Osteoblast (primary cell): ENCODE data around the gene CCNA1. TPM values are rescaled to one million over a fixed set of nuclear protein-coding genes. Genes with fewer than 3 reads are reported as not detected.

Experiments
- DNase-seq: peaks from one replicate; pipeline ENCODE4 v3.0.0; 2011; ENCODE audit warnings: low spot score, mixed read lengths; ENCODE audit not compliant: insufficient read length; ENCODE audit errors: missing footprints
- H2AFZ ChIP-seq: 2 replicates; pipeline ENCODE4 v1.6.0; 2011; ENCODE audit warnings: mild to moderate bottlenecking, low read length
- H3K27ac ChIP-seq: 2 replicates; pipeline ENCODE4 v1.5.1; 2011; ENCODE audit warnings: mild to moderate bottlenecking, low read depth, low read length, moderate library complexity
- H3K27me3 ChIP-seq: 2 replicates; pipeline ENCODE4 v1.6.0; 2012; ENCODE audit warnings: mild to moderate bottlenecking, control low read depth, inconsistent platforms, low read length, moderate library complexity; ENCODE audit not compliant: insufficient read depth
- H3K36me3 ChIP-seq: 2 replicates; pipeline ENCODE4 v1.5.1; 2011; ENCODE audit warnings: mild to moderate bottlenecking, low read length, control low read depth, moderate library complexity; ENCODE audit not compliant: insufficient read depth
- H3K4me1 ChIP-seq: 2 replicates; pipeline ENCODE4 v1.5.1; 2011; ENCODE audit warnings: mild to moderate bottlenecking, low read length, control low read depth, moderate library complexity; ENCODE audit not compliant: insufficient read depth
- H3K4me2 ChIP-seq: 2 replicates; pipeline ENCODE4 v1.6.0; 2011; ENCODE audit warnings: mild to moderate bottlenecking, low read length; ENCODE audit not compliant: insufficient read depth
- H3K4me3 ChIP-seq: fragments of 200-600 bp; sonication (generic); 3 replicates; pipeline ENCODE4 v1.5.1; 2012; ENCODE audit warnings: mild to moderate bottlenecking, low read length, inconsistent platforms; ENCODE audit not compliant: insufficient read depth
- H3K79me2 ChIP-seq: 2 replicates; pipeline ENCODE4 v1.6.0; 2012; ENCODE audit warnings: mild to moderate bottlenecking, low read length, control low read depth, inconsistent platforms; ENCODE audit not compliant: insufficient read depth
- H3K9me3 ChIP-seq: 2 replicates; pipeline ENCODE4 v1.5.1; 2011; ENCODE audit warnings: low read depth, low read length, control low read depth
- H4K20me1 ChIP-seq: 2 replicates; pipeline ENCODE4 v1.6.0; 2012; ENCODE audit warnings: mild to moderate bottlenecking, low read length, control low read depth; ENCODE audit not compliant: insufficient read depth
- total RNA-seq: library from RNA; depleted of rRNA; stranded (reverse); fragments of >200 nt; gene quantifications from 2 replicates; pipeline ENCODE4 v1.2.3, GENCODE V29; 2012
- TF ChIP-seq, protein P1 (sequence below): IDR thresholded peaks from 2 replicates; pipeline ENCODE4 v1.5.1; 2011; ENCODE audit warnings: mild to moderate bottlenecking, low read depth, low read length, moderate library complexity; ENCODE audit errors: extremely low read depth

The CCNA1 gene
- total RNA-seq, 1 donor = not detected

DNA sequence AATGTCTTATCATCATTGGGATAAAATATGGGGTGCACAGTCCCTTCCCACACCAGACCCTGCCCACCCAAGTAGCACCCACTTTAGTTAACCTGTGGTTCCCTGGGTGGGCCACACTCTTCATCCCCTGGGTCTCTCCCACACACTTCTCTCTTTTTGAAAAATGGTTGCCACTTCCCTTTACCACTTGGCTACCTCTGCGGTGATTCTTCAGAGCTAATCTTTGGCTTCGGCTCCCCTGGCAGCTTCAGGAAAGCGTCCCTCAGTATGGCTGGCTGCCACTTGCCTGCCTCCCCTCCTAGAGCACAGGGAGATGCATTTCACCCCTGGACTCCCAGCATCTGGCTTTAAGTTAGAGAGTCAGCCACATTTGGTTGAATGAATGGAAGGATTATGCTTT is 18.2 kb downstream of the CCNA1 start:
- no peak overlapping the region for H2AFZ ChIP-seq
- H4K20me1 ChIP-seq = no peaks in the 10 kb centered on the region
- H3K79me2 ChIP-seq = no peaks in the 10 kb centered on the region
- H3K27ac ChIP-seq = no peak overlapping the region
- no peak for DNase-seq
- TF ChIP-seq, protein P1, sequence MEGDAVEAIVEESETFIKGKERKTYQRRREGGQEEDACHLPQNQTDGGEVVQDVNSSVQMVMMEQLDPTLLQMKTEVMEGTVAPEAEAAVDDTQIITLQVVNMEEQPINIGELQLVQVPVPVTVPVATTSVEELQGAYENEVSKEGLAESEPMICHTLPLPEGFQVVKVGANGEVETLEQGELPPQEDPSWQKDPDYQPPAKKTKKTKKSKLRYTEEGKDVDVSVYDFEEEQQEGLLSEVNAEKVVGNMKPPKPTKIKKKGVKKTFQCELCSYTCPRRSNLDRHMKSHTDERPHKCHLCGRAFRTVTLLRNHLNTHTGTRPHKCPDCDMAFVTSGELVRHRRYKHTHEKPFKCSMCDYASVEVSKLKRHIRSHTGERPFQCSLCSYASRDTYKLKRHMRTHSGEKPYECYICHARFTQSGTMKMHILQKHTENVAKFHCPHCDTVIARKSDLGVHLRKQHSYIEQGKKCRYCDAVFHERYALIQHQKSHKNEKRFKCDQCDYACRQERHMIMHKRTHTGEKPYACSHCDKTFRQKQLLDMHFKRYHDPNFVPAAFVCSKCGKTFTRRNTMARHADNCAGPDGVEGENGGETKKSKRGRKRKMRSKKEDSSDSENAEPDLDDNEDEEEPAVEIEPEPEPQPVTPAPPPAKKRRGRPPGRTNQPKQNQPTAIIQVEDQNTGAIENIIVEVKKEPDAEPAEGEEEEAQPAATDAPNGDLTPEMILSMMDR = no peak
- no peak overlapping the region for H3K4me2 ChIP-seq
- H3K4me3 ChIP-seq = no peak overlapping the region
- H3K4me1 ChIP-seq = no peaks in the 10 kb centered on the region
- no peaks in the 10 kb centered on the region for H3K9me3 ChIP-seq
- H3K27me3 ChIP-seq = peaks cover 8% of the 10 kb centered on the region
- no peaks in the 10 kb centered on the region for H3K36me3 ChIP-seq

DNA sequence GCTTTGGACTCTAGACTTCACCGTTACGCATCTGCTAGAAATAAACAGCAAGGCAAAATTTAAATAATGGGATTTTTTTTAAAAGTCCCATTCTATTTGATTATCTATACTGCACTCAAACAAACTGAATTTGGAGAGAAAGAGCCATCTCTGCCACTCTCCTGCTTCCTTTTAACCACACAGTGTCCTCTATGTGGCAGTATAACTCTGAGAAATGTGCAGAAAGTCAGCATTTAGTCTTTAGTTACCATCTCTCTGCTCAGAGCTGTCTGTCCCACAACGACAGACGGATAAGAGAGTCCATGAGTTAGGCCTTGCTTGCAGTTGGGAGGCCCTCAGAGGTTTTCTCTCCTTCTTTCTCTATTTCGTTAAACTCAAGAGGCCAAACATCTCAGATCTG is 21.2 kb downstream of the CCNA1 start:
- TF ChIP-seq, protein P1 = peak; percentile 51
- H3K4me2 ChIP-seq = no peak overlapping the region
- no peaks in the 10 kb centered on the region for H3K36me3 ChIP-seq
- H3K9me3 ChIP-seq = no peaks in the 10 kb centered on the region
- H3K27ac ChIP-seq = no peak overlapping the region
- H3K27me3 ChIP-seq = peaks cover 8% of the 10 kb centered on the region
- no peaks in the 10 kb centered on the region for H3K79me2 ChIP-seq
- no peak for DNase-seq
- H2AFZ ChIP-seq = no peak overlapping the region
- no peaks in the 10 kb centered on the region for H4K20me1 ChIP-seq
- no peaks in the 10 kb centered on the region for H3K4me1 ChIP-seq
- no peak overlapping the region for H3K4me3 ChIP-seq

DNA sequence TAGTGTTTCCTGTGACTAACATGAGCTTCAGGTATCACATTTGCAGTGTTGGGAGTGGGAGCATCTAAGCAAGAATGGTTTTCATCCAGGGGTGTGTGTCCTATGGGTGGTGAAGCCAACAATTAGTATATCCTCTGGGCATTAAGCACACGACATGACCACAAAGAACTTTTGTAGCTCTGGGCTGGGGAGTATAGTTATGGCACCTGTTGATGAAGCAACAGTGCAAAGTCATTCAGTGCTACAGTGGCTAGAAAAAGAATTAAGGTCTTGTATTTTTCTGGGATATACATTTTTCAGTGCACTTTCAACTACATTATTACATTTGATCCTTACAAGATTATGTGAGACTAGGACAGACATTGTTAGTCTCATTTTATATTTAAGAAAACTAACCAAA is 21.8 kb downstream of the CCNA1 start:
- Histone ChIP-seq H3K27me3 (peaks cover 8% of the 10 kb centered on the region), H3K9me3 (no peaks in the 10 kb centered on the region), H4K20me1 (no peaks in the 10 kb centered on the region), H3K4me3 (no peak overlapping the region), H3K4me2 (no peak overlapping the region), H3K27ac (no peak overlapping the region), H3K79me2 (no peaks in the 10 kb centered on the region), H3K36me3 (no peaks in the 10 kb centered on the region), H3K4me1 (no peaks in the 10 kb centered on the region), H2AFZ (no peak overlapping the region)
- DNase-seq = no peak
- TF ChIP-seq, protein P1 = no peak

DNA sequence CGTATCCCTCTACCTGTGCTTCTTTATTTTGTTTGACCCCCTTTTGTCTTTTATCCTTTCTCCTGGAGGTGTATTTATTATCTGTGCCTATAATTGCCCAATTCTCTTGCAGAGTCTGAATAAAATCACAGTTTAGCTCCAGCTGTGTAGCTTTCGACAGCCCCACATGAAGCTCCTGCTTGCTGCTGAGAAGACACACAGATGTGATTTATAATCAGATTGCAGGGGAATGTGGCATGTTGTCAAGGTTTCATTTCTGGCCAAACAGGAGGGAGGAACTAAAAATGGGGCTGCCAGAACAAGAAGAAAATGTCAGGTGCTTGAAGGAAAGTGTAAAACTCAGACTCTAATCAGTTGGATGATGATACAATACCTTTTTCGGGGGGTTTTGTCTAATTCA is 22.7 kb downstream of the CCNA1 start:
- no peaks in the 10 kb centered on the region for H3K4me1 ChIP-seq
- TF ChIP-seq, protein P1 = no peak
- no peaks in the 10 kb centered on the region for H3K9me3 ChIP-seq
- no peak overlapping the region for H2AFZ ChIP-seq
- H3K27me3 ChIP-seq = peaks cover 8% of the 10 kb centered on the region
- no peaks in the 10 kb centered on the region for H3K79me2 ChIP-seq
- no peak overlapping the region for H3K4me2 ChIP-seq
- no peak overlapping the region for H3K4me3 ChIP-seq
- H3K27ac ChIP-seq = no peak overlapping the region
- DNase-seq = no peak
- no peaks in the 10 kb centered on the region for H3K36me3 ChIP-seq
- H4K20me1 ChIP-seq = no peaks in the 10 kb centered on the region
